Stomach (tissue), 4 donors: ENCODE results near the gene PRKCA.

Source experiments
- EP300 ChIP-seq: sonication (generic); formaldehyde crosslinking; IDR thresholded peaks from one replicate; pipeline ENCODE4 v1.6.1; 2017; ENCODE audit warnings: antibody characterized with exemption
- TF ChIP-seq, protein P1 (sequence below), 7 experiments: fragments of 450-650 bp in 4 of 7; fragments of 200-600 bp in 3 of 7; sonication (generic) in 3 of 7; IDR thresholded peaks; one replicate each; pipeline ENCODE4 v1.5.1; 2016 to 2019; ENCODE audit warnings: antibody characterized with exemption in 7 of 7, control low read depth in 2 of 7, mild to moderate bottlenecking in 1 of 7

DNA sequence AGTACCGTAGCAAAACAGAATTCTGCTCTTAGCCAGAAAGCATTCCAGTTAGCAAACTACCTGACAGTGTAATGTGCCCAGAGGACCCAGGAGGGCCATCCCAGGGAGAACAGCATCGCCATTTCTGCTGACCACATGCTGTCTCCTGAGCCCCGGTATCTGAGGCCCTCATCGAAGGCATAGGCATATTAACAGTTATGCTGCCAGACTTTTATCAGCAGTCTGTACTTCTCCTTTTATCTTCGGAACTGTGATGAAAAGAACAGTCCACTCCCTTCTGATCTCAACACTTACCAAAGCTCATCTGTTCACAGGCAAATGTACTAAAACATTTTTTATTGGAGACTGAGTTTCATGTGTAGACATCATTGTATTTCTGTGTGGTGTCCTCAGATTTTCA is 236.4 kb downstream of the PRKCA start:
- TF ChIP-seq, protein P1, sequence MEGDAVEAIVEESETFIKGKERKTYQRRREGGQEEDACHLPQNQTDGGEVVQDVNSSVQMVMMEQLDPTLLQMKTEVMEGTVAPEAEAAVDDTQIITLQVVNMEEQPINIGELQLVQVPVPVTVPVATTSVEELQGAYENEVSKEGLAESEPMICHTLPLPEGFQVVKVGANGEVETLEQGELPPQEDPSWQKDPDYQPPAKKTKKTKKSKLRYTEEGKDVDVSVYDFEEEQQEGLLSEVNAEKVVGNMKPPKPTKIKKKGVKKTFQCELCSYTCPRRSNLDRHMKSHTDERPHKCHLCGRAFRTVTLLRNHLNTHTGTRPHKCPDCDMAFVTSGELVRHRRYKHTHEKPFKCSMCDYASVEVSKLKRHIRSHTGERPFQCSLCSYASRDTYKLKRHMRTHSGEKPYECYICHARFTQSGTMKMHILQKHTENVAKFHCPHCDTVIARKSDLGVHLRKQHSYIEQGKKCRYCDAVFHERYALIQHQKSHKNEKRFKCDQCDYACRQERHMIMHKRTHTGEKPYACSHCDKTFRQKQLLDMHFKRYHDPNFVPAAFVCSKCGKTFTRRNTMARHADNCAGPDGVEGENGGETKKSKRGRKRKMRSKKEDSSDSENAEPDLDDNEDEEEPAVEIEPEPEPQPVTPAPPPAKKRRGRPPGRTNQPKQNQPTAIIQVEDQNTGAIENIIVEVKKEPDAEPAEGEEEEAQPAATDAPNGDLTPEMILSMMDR (IDR thresholded peaks at IDR 0.05) = no peak
- no peak for TF ChIP-seq EP300
